ENCODE data around the gene PIK3CB.
"Not testable (repeated sequence)": the region's sequence is repeated elsewhere in the genome, so short reads cannot be mapped to it uniquely, and the experiment has no call there.

PIK3CB gene

GRCh38 chr3:138802223-138802622, 32.5 kb downstream of the PIK3CB start:
- not testable (repeated sequence) for DNase-seq

- DNase-seq, result no peak
Measured at GRCh38 chr3:138801792-138802191, 32.9 kb downstream of the PIK3CB start.

- DNase-seq, result peak; percentile 17
Measured at GRCh38 chr3:138800248-138800647, 34.5 kb downstream of the PIK3CB start.

GRCh38 chr3:138799822-138800221, 34.9 kb downstream of the PIK3CB start:
- peak; percentile 30 for DNase-seq

- DNase-seq, result no peak
Measured at GRCh38 chr3:138797508-138798038, 37.2 kb downstream of the PIK3CB start.

- DNase-seq, result no peak
Measured at GRCh38 chr3:138796761-138797160, 38.0 kb downstream of the PIK3CB start.

- DNase-seq, result peak; percentile 95
Measured at GRCh38 chr3:138786788-138787271, 47.9 kb downstream of the PIK3CB start.

- peak; percentile 31 for DNase-seq
Measured at GRCh38 chr3:138785951-138786350, 48.8 kb downstream of the PIK3CB start.

GRCh38 chr3:138785362-138785857, 49.3 kb downstream of the PIK3CB start:
- DNase-seq, result not testable (repeated sequence)

GRCh38 chr3:138782755-138783154, 52.0 kb downstream of the PIK3CB start:
- no peak for DNase-seq

GRCh38 chr3:138781012-138781470, 53.7 kb downstream of the PIK3CB start:
- peak; percentile 46 for DNase-seq

GRCh38 chr3:138778643-138779042, 56.1 kb downstream of the PIK3CB start:
- DNase-seq, result no peak

- DNase-seq, result no peak
Measured at GRCh38 chr3:138776961-138777360, 57.8 kb downstream of the PIK3CB start.

- no peak for DNase-seq
Measured at GRCh38 chr3:138775254-138775595, 59.5 kb downstream of the PIK3CB start.

- DNase-seq, result peak; percentile 91
Measured at GRCh38 chr3:138774529-138775253, 60.0 kb downstream of the PIK3CB start.

- no peak for DNase-seq
Measured at GRCh38 chr3:138771585-138771984, 63.1 kb downstream of the PIK3CB start.

GRCh38 chr3:138769616-138770015, 65.1 kb downstream of the PIK3CB start:
- DNase-seq, result no peak

- DNase-seq, result no peak
Measured at GRCh38 chr3:138768946-138769345, 65.8 kb downstream of the PIK3CB start.

- DNase-seq, result no peak
Measured at GRCh38 chr3:138768125-138768524, 66.6 kb downstream of the PIK3CB start.

- DNase-seq, result no peak
Measured at GRCh38 chr3:138767498-138768104, 67.1 kb downstream of the PIK3CB start.

- no peak for DNase-seq
Measured at GRCh38 chr3:138761002-138761401, 73.7 kb downstream of the PIK3CB start.

- DNase-seq, result no peak
Measured at GRCh38 chr3:138748190-138748589, 86.5 kb downstream of the PIK3CB start.

- no peak for DNase-seq
Measured at GRCh38 chr3:138747225-138747624, 87.5 kb downstream of the PIK3CB start.

GRCh38 chr3:138740072-138740471, 94.7 kb downstream of the PIK3CB start:
- no peak for DNase-seq
